GM19395 (cell line): Measurements from ENCODE around the gene MICOS13.
"Not testable (repeated sequence)": the region's sequence is repeated elsewhere in the genome, so short reads cannot be mapped to it uniquely, and the experiment has no call there.

Source experiments
- ATAC-seq: cut with Tn5 transposase; IDR thresholded peaks from one replicate; pipeline ENCODE4 v1.9.1; 2021; ENCODE audit warnings: mild to moderate bottlenecking, moderate library complexity; ENCODE audit not compliant: unreplicated experiment

Gene MICOS13

DNA sequence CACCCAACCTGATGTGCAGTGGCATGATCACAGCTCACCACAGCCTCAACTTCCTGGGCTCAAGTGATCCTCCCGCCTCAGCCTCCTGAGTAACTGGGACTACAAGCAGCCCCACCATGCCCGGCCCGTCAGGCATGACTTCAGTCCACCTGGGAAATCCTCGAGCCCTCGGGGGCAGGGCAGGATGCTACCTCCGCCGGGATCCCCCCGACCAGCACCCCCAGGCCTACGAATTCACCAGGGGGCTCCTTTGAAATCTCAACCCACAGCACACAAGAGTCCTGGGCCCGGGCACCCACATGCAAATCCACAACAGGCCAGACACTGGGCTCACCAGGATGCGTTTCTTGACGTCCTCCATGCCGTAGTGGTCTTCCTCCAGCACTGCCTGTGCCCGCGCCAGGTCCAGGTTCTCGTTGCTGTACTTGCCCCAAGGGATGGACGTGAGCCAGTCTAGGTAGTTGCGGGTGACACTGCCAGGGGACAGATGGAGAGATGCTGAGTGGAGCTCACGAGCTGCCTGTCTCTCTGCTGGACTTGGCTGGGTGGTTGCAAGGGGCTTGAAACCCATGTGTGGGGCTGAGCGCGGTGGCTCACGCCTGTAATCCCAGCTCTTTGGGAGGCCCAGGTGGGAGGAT is 20.3 kb upstream of the MICOS13 start:
- ATAC-seq, result no peak

DNA sequence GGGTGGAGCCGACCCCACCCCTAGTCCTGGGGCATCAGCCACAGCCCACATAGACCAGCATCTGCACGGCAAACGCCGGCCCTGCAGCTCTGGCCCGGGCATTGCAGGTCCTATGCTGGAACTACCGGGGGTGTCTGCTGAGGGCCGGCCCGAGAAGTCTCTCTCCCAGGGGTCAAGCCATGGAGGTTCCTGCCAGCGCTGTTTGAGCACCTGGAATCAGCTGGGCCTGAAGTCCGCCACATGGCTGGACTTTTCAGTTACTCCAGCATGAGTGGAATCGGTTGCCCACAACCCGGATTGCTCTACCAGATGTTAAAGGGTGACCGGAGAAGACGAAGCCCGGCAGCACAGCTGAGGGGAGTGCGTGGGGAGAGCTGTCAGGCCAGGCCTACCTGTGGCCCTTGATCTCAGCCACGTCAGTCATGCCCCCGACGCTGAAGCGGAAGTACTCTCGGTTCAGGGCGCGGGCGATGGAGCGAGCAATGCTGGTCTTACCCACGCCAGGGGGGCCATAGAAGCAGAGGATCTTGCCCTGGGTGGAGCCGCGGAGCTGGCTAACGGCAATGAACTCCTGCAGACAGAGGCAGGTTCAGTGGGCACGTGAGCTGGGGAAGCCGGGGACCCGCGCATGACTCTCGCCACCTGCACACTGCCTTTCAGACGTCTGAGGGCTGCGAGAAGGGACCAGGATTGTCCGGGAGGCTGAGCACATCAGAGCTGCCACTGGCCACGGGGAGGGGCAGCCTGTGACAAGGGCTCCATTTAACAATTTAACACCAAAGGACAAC is 18.5 kb upstream of the MICOS13 start:
- ATAC-seq, result no peak

DNA sequence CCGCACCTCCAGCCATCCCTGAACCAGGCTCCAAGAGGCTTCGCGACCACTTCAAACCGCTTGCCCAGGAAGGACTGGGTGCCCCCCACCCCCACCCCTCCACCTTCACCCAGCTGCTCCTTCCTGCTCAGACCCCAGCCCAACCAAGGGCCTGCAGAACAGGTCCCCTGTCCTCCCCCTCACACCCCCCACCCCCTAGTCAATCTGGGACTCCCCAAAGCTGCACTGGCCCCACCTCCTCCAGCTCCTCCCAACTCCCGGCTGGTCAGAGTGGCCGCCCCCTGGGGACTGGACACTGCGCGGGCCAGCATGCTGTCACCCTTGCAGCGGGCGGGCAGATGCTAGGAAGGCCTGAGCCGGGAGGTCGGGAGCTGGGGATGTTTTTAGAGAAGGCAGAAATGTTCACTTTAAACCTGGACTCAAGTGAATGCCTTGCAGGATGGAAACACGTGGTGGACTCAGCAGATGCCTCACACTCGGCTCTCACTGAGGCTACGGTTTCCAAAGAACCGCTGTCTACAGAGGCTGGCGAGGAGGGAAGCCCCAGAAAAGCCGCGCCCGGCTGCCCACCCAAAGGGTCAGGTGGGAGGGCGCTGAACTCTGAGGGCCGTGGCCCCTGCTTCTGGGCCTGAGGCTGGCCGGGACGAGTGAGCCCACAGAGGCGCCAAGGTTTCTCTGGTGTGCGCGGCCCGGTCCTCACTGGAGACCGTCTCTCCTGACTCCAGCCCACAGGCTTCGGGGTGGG is 17.7 kb upstream of the MICOS13 start:
- no peak for ATAC-seq

DNA sequence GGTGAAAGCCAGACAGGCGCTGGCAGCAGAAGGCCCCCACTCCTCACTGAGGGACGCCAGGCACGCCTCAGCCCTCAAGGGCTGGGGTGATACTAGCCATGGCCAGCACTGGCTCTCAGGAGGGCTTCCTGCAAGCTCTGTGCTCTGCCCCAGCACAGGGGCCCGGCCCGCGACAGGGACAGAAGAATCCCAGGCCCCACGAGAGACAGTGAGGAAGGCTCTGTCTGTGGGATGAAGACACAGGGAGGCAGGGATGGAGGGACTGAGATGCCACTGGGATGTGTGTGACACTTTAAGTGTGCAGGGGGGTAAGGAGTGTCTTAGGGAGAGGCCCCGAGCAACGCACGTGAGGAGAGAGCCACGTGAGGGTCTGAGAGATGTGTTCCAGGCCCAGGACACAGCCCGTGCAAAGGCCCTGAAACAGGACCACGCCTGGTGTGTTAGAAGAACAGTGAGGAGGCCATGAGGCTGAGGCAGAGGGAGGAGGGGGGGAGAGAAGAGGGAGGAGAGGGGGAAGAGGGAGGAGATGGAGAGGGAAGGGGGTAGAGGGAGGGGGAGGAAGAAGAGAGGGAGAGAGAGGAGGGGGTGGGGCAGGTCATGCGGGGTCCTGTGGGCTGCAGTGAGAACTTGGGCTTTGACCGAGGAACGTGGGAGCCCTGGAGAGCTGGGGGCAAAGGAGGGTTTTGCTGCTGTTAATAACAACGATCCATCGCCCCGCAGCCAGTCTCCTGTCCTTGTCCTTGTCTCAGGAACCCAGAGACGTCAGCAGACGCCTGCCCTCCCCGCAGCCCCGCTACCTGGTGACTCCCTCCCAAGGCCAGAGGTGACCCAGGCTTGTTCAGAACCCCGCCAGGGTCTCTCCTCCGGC is 16.9 kb upstream of the MICOS13 start:
- no peak for ATAC-seq

DNA sequence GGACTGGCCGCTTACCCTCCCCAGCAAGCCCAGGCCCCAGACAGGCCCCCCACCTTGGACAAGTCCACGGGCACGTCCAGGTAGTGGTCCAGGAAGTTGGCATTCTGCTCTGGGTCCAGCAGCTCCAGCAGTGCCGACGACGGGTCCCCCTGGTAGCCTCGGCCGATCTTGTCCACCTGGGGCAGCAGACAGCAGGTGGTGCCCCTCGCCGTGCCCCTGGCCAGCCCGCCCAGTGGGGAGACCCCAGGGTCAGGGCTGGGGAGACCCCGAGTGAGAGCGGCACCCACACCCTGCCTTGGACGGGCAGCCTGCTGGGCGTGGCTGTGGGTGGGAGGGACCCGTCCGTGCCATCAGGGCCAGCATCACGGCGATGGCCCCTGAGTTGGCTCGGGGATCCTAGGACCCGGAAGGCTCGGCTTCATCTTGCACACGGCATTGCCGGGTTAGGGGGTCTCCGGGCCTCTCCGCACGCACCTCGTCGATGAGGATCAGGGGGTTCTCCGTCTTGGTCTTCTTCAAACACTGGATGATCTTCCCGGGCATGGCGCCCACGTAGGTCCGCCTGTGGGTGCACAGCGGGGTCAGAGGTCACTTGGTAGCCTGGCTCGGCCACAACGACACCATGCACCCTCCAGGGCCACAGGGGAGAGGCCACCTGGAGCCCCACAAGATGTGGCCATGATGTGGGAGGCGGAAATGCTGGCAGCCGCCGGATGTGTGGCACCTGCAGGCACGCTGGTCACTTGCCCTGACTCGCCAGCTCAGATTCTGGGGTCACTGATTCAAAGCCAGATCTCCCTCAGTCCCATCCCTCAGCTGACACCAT is 16.1 kb upstream of the MICOS13 start:
- ATAC-seq, result no peak

GRCh38 chr19:5695649-5696195 is 15.4 kb upstream of the MICOS13 start:
- ATAC-seq, result no peak

GRCh38 chr19:5694956-5695648 is 14.8 kb upstream of the MICOS13 start:
- no peak for ATAC-seq

DNA sequence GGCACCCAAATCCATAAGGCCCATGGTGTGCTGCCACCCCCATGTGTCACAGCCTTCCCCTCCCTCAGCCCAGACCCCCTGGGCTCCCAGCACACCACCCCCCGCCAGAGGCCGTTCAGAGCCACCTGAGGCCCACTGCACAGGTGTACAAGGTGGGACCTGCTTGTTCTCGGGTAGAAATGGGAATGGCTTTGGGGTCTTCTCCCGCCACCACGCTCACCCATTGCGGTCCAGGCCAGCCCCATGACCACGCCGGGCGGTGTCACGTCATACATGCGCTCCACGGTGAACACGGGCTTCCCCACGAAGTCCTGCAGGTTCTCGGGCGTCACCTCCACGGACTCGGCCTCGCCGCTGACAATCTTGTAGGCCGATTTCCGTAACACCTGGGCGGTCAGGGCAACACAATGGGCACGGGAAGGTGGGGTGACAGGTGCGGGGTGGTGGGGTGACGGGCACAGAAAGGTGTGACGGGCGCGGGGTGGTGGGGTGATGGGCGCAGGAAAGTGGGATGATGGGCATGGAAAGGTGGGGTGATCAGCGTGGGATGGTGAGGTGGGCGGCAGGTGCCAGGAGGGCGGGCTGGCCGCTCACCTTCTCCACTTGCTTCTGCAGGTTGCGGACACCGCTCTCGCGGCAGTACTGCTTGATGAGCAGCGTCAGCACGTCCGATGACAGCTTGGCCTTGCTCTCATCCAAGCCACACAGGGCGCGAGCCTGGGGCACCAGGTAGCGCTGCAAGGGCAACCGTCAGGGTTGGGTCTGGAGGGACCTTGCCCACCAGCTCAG is 14.0 kb upstream of the MICOS13 start:
- no peak for ATAC-seq

- ATAC-seq, result no peak
Observed at GRCh38 chr19:5693195-5694166, 13.2 kb upstream of the MICOS13 start.

DNA sequence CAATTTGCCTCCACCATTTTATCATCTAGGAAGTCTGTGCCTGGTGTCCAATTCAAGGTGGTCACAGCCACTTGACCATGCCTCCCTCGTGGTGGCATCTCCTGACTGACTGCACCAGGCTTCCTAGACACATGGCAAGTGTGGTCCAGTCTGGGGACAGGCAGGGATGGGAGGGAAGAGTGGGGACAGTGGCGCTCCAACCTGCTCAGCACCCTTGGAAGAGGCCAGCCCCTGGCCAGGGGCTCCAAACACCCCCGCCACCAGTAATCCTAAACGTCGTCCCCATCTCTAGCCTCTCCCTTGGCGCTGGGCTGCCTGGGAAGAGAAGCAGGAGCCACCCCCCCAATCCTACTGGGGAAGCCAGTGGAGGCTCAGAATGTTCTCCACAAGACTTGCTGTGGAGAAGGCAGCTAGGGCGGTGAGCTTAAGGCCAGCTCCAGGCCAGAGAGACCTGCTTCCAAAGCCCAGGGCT is 12.4 kb upstream of the MICOS13 start:
- no peak for ATAC-seq

DNA sequence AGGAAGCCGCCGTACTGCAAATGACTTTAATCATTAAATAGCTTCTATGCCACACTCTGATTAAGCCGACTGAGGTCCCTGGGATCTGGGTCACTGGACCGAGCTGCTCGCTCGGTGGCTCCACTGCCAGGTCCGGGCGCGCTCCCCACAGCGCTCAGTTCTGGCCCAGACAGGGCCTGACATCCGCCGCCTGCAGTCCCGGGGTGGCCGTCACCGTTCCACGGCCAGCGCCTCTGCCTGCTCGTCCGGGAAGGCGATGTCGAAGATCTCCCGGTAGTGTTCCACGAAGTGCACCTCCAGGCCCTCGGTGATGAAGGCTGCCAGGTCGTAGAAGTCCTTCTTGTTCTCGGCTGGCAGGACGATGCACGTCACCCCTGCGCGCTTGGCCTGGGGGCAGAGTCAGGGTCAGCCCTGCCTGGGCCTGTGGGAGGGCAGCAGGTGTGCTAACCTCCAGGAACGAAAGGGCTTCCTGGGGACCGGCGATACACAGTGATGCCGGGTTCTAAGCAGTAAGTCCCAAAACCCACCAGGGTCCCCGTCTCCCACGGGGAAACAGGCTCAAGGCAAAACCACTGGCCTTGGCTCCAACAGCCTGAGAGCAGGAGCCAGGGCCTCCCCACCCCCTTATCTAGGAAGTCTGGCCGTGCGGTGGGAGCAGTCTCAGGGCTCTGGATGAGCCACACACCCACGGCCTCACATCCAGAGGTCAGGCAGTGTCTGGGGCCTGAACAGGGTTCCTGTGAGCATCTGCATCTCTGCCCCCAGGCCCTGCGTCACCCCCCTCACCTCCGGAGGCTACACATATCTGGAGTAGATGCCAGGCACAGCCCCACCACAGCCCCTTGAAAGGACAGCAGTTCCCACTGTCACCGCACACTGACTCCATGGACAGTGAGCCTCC is 11.8 kb upstream of the MICOS13 start:
- no peak for ATAC-seq

GRCh38 chr19:5690955-5691821 is 10.9 kb upstream of the MICOS13 start:
- no peak for ATAC-seq

- peak; percentile 34 for ATAC-seq
Observed at GRCh38 chr19:5690125-5690954, 10.0 kb upstream of the MICOS13 start, which contains the start of gene RPL36. TSS of gene RPL36 (plus strand) at chr19:5690295. CDS start at chr19:5690508, 213 bp downstream.

DNA sequence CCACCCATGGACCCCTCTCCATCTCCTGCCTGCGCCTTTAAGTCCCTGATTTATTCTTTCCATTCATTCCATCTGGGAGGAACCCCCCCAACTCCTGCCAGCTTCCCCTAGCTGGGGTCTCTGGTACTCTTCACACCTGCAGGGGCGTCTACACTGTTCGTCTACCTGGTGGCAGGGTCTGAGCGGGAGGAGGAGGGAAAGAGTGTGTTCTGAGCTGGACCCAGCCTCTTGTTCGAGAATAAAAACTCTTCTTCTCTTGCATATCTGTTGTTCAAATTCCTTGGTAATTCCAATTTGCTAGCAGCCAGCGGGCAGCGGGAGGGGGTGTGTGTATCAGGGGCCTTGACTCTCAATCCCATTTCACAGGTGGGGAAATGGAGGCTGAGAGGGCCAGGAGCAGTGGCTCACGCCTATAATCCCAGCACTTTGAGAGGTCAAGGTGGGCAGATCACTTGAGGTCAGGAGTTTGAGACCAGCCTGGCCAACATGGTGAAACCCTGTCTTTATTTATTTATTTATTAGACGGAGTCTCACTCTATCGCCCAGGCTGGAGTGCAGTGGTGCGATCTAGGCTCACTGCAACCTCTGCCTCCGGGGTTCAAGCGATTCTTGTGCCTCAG is 8.1 kb upstream of the MICOS13 start:
- not testable (repeated sequence) for ATAC-seq
